HL-60 (cell line): ENCODE data around the gene MATR3.

ENCODE experiments used
- POLR2AphosphoS5 ChIP-seq: IDR thresholded peaks from 2 replicates; pipeline ENCODE4 v1.6.1; 2012; ENCODE audit warnings: low read depth
- REST ChIP-seq: IDR thresholded peaks from 2 replicates; pipeline ENCODE4 v1.6.1; 2012; ENCODE audit warnings: low read depth; ENCODE audit not compliant: insufficient replicate concordance
- SPI1 ChIP-seq: IDR thresholded peaks from 2 replicates; pipeline ENCODE4 v1.6.1; 2012; ENCODE audit warnings: low read depth, mild to moderate bottlenecking, borderline replicate concordance
- TF ChIP-seq, protein P1 (sequence below): IDR thresholded peaks from one replicate; pipeline ENCODE4 v1.5.1; 2011; ENCODE audit warnings: low read length, control low read depth, inconsistent platforms; ENCODE audit not compliant: insufficient read depth

GRCh38 chr5:139378101-139378825, 84.7 kb downstream of the MATR3 start:
- TF ChIP-seq, protein P1, sequence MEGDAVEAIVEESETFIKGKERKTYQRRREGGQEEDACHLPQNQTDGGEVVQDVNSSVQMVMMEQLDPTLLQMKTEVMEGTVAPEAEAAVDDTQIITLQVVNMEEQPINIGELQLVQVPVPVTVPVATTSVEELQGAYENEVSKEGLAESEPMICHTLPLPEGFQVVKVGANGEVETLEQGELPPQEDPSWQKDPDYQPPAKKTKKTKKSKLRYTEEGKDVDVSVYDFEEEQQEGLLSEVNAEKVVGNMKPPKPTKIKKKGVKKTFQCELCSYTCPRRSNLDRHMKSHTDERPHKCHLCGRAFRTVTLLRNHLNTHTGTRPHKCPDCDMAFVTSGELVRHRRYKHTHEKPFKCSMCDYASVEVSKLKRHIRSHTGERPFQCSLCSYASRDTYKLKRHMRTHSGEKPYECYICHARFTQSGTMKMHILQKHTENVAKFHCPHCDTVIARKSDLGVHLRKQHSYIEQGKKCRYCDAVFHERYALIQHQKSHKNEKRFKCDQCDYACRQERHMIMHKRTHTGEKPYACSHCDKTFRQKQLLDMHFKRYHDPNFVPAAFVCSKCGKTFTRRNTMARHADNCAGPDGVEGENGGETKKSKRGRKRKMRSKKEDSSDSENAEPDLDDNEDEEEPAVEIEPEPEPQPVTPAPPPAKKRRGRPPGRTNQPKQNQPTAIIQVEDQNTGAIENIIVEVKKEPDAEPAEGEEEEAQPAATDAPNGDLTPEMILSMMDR, result no peak
- no peak for TF ChIP-seq SPI1
- no peak for TF ChIP-seq POLR2AphosphoS5
- TF ChIP-seq REST, result no peak
